Nephron progenitor cell (in vitro differentiated cells): ENCODE results near the gene GRIK3.

Experiments
- DNase-seq: peaks from one replicate; pipeline ENCODE4 v3.0.0; 2021
- H3K27ac Mint-ChIP-seq: 2 replicates; pipeline ENCODE4 v1.8.0; 2021; ENCODE audit warnings: mild to moderate bottlenecking, moderate library complexity, mixed read lengths
- H3K27me3 Mint-ChIP-seq: 2 replicates; pipeline ENCODE4 v1.8.0; 2021; ENCODE audit warnings: mild to moderate bottlenecking, low read depth, mixed read lengths; ENCODE audit not compliant: poor library complexity
- H3K36me3 Mint-ChIP-seq: 2 replicates; pipeline ENCODE4 v1.8.0; 2021; ENCODE audit warnings: low read depth, mixed read lengths
- H3K4me1 Mint-ChIP-seq: 2 replicates; pipeline ENCODE4 v1.8.0; 2021; ENCODE audit warnings: mixed read lengths
- H3K4me3 Mint-ChIP-seq: 2 replicates; pipeline ENCODE4 v1.8.0; 2021; ENCODE audit warnings: mild to moderate bottlenecking, moderate library complexity, mixed read lengths
- H3K9me3 Mint-ChIP-seq: 2 replicates; pipeline ENCODE4 v1.8.0; 2021; ENCODE audit warnings: mild to moderate bottlenecking, moderate library complexity, mixed read lengths
- CTCF ChIP-seq: fragments of 200-600 bp; sonication (generic); IDR thresholded peaks from 2 replicates; pipeline ENCODE4 v1.5.0; 2021; ENCODE audit warnings: antibody characterized with exemption

The GRIK3 gene

DNA sequence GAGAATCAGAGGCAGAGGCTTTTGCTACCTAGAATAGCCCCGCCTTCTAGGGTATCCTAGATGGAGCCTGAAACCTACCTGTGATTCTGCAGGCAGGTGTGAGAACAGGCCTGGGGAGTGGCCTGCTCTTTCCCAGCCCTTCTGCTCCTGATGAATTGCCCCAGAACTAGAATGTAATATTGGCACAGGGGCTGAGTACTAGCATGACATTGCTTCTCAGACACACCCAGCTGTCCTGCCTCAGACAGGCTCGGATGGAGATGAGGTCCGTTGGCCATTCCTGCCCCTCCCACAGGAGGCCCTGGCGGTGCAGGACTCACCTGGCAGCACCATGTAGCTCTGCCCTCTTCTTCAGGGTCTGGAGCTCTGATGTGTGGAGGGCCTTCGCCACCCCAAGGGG, 237.6 kb downstream of the GRIK3 start:
- no peak for TF ChIP-seq CTCF
- H3K36me3 Mint-ChIP-seq = no peaks in the 10 kb centered on the region
- H3K9me3 Mint-ChIP-seq = no peaks in the 10 kb centered on the region
- no peaks in the 10 kb centered on the region for H3K4me1 Mint-ChIP-seq
- no peak for DNase-seq
- H3K27me3 Mint-ChIP-seq = peaks cover 20% of the 10 kb centered on the region
- H3K4me3 Mint-ChIP-seq = no peak overlapping the region
- H3K27ac Mint-ChIP-seq = no peak overlapping the region

DNA sequence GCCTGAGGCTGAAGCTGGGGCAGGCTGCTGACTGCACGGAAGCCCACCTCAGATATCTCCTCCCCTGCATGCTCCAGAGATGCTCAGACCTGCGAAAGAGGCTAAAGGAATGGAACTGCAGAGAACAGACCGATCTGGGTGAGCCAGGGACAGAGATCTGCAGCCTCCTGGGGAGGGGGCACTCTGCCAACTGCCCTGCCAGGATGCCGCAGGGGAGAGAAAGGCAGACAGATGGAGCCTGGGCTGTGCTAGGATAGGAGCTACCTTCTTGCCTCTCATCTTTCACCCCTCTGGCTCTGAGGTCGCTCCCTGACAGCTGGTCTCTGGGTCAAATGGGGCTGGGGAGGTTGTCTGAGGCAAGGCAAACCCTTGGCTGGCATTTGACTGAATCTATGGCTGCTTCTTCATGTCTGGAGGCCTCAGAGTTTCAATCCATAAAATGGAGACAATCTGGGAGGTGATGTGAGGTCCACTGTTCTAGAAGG, 238.2 kb downstream of the GRIK3 start:
- no peaks in the 10 kb centered on the region for H3K9me3 Mint-ChIP-seq
- H3K4me1 Mint-ChIP-seq = no peaks in the 10 kb centered on the region
- no peaks in the 10 kb centered on the region for H3K36me3 Mint-ChIP-seq
- no peak for DNase-seq
- H3K4me3 Mint-ChIP-seq = no peak overlapping the region
- H3K27ac Mint-ChIP-seq = no peak overlapping the region
- no peak for TF ChIP-seq CTCF
- H3K27me3 Mint-ChIP-seq = peaks cover 14% of the 10 kb centered on the region

DNA sequence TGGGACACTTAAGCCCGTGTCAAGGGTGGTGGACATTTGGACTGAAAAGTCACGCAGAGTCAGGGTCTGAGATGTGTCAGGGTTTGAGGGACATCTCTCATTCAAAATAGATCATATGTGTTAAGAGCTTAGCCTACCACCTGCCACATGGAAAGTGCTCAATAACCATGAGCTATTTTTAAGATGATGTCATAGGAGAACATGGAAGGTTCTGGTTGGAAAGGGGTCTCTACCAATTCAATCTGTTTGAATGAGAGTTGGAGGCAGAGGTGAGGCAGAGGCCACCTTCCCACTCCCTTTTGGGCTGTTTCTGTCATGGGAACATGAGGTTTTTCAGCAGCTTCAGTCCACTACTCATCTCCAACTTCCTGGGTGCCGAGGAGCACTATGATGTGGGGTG, 239.9 kb downstream of the GRIK3 start:
- Mint-ChIP-seq H3K36me3 (no peaks in the 10 kb centered on the region), H3K4me3 (no peak overlapping the region), H3K27me3 (peaks cover 10% of the 10 kb centered on the region), H3K9me3 (no peaks in the 10 kb centered on the region), H3K27ac (no peak overlapping the region), H3K4me1 (no peaks in the 10 kb centered on the region)
- no peak for DNase-seq
- TF ChIP-seq CTCF = no peak

DNA sequence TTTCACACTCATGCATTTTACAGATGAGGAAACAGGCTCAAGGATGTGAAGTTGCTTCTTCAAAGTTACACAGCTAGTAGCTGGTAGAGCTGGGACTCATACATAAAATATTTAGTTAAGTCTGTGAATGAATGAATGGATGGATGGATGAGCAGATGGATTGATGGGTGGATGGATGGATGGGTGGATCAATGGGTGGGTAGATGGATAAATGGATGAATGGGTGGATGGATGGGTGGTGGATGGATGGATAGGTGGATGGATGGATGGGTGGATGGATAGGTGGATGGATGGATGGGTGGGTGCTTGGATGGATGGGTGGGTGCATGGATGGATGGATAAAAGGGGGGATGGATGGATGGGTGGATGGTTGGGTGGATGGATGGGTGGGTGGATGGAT, 240.9 kb downstream of the GRIK3 start:
- Mint-ChIP-seq H3K4me1 (no peaks in the 10 kb centered on the region), H3K36me3 (no peaks in the 10 kb centered on the region), H3K27me3 (peaks cover 13% of the 10 kb centered on the region), H3K4me3 (no peak overlapping the region), H3K27ac (no peak overlapping the region), H3K9me3 (no peaks in the 10 kb centered on the region)
- no peak for TF ChIP-seq CTCF
- DNase-seq = no peak

- H3K9me3 Mint-ChIP-seq = no peaks in the 10 kb centered on the region
- DNase-seq = no peak
- peaks cover 21% of the 10 kb centered on the region for H3K27me3 Mint-ChIP-seq
- no peak for TF ChIP-seq CTCF
- H3K4me1 Mint-ChIP-seq = peaks cover 7% of the 10 kb centered on the region
- H3K4me3 Mint-ChIP-seq = no peak overlapping the region
- H3K36me3 Mint-ChIP-seq = no peaks in the 10 kb centered on the region
- no peak overlapping the region for H3K27ac Mint-ChIP-seq
Observed at GRCh38 chr1:36792292-36792691, 242.0 kb downstream of the GRIK3 start.

DNA sequence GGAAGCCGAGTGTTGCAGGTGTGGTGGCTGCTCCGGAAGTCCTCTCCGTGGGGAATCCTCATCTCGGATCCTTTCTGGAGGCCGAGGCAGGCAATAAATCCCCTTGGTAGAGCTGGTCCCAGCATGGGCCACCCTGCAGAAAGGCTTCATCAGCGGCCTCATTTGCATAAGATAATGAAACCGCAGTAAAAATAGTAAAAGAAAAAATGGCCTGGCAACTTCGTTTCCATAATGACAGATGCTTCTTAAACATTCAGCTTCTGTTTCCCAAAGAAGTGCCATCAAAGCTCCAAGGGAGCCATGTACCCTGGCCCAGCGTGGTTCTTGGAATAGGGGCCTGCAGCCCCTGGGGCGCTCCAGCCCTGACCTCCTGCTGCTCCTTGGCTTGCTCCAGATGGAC, 244.1 kb downstream of the GRIK3 start:
- DNase-seq = no peak
- Mint-ChIP-seq H3K4me3 (no peak overlapping the region), H3K36me3 (no peaks in the 10 kb centered on the region), H3K27me3 (peaks cover 27% of the 10 kb centered on the region), H3K27ac (no peak overlapping the region), H3K4me1 (peaks cover 16% of the 10 kb centered on the region), H3K9me3 (no peaks in the 10 kb centered on the region)
- no peak for TF ChIP-seq CTCF
